Activated CD4-positive, alpha-beta memory T cell treated with anti-CD3 and anti-CD28 coated beads for 36 hours (primary cell): ENCODE data around the gene POLR2J. TPM values are rescaled to one million over a fixed set of nuclear protein-coding genes. Genes with fewer than 3 reads are reported as not detected.
"Not testable (repeated sequence)": the region's sequence is repeated elsewhere in the genome, so short reads cannot be mapped to it uniquely, and the experiment has no call there.

ENCODE experiments used
- CTCF ChIA-PET: fragments of 350-600 bp; sonication (Branson Sonifier 250); formaldehyde crosslinking; loops from one replicate; lab custom pipeline; 2021; ENCODE audit warnings: antibody characterized with exemption, inconsistent platforms; lab: Charles Lee
- POLR2A ChIA-PET: fragments of 350-600 bp; sonication (Branson Sonifier 250); formaldehyde crosslinking; loops from one replicate; lab custom pipeline; 2021; ENCODE audit warnings: antibody characterized with exemption; lab: Charles Lee
- DNase-seq: peaks from one replicate; pipeline ENCODE4 v3.0.0-alpha.2; 2020
- H3K27ac Mint-ChIP-seq: one replicate; pipeline ENCODE4 v1.8.0; 2021; ENCODE audit warnings: mixed read lengths
- H3K27me3 Mint-ChIP-seq: one replicate; pipeline ENCODE4 v1.8.0; 2021; ENCODE audit warnings: mixed read lengths
- H3K36me3 Mint-ChIP-seq: one replicate; pipeline ENCODE4 v1.8.0; 2021; ENCODE audit warnings: mixed read lengths
- H3K4me1 Mint-ChIP-seq: one replicate; pipeline ENCODE4 v1.8.0; 2021; ENCODE audit warnings: low read depth, mixed read lengths
- H3K4me3 Mint-ChIP-seq: one replicate; pipeline ENCODE4 v1.8.0; 2021; ENCODE audit warnings: mild to moderate bottlenecking, mixed read lengths
- H3K9me3 Mint-ChIP-seq: one replicate; pipeline ENCODE4 v1.8.0; 2021; ENCODE audit warnings: mixed read lengths
- intact Hi-C: fragments of 100-400 bp; cut with micrococcal nuclease; formaldehyde crosslinking; loops from one replicate; pipeline ENCODE4 v1.15.1; 2023
- total RNA-seq, 2 experiments: library from RNA; stranded (reverse); gene quantifications; one replicate each; pipeline ENCODE4 v1.2.3, GENCODE V29; 2021

POLR2J gene
- total RNA-seq, 2 experiments from 2014 or later = 44.4 to 44.7 TPM

- POLR2A ChIA-PET, CTCF ChIA-PET, H3K4me1 Mint-ChIP-seq, DNase-seq, H3K27ac Mint-ChIP-seq, H3K4me3 Mint-ChIP-seq, H3K27me3 Mint-ChIP-seq, intact Hi-C loops, H3K9me3 Mint-ChIP-seq, H3K36me3 Mint-ChIP-seq: not testable (repeated sequence)
These were observed 31.9 kb upstream of the POLR2J start for GRCh38 chr7:102510575-102510974.

GRCh38 chr7:102507410-102508088, 28.8 kb upstream of the POLR2J start:
- intact Hi-C loops, POLR2A ChIA-PET, CTCF ChIA-PET: not testable (repeated sequence)

GRCh38 chr7:102505298-102506185, 26.8 kb upstream of the POLR2J start:
- H3K27me3 Mint-ChIP-seq, intact Hi-C loops, H3K9me3 Mint-ChIP-seq, DNase-seq, H3K4me1 Mint-ChIP-seq, POLR2A ChIA-PET, H3K36me3 Mint-ChIP-seq, H3K4me3 Mint-ChIP-seq, CTCF ChIA-PET, H3K27ac Mint-ChIP-seq: not testable (repeated sequence)

More at GRCh38 chr7:102507410-102508088, 28.8 kb upstream of the POLR2J start:
- H3K4me3 Mint-ChIP-seq, H3K36me3 Mint-ChIP-seq, H3K4me1 Mint-ChIP-seq, DNase-seq, H3K27me3 Mint-ChIP-seq, H3K27ac Mint-ChIP-seq, H3K9me3 Mint-ChIP-seq: not testable (repeated sequence)

GRCh38 chr7:102503141-102503540, 24.4 kb upstream of the POLR2J start:
- DNase-seq, H3K4me3 Mint-ChIP-seq, H3K9me3 Mint-ChIP-seq, H3K36me3 Mint-ChIP-seq, H3K27me3 Mint-ChIP-seq, H3K27ac Mint-ChIP-seq, H3K4me1 Mint-ChIP-seq, POLR2A ChIA-PET, CTCF ChIA-PET, intact Hi-C loops: not testable (repeated sequence)

GRCh38 chr7:102498321-102498720, 19.6 kb upstream of the POLR2J start:
- H3K4me1 Mint-ChIP-seq, DNase-seq, H3K4me3 Mint-ChIP-seq, H3K36me3 Mint-ChIP-seq, POLR2A ChIA-PET, CTCF ChIA-PET, H3K27ac Mint-ChIP-seq, H3K27me3 Mint-ChIP-seq, intact Hi-C loops, H3K9me3 Mint-ChIP-seq: not testable (repeated sequence)

- CTCF ChIA-PET, H3K36me3 Mint-ChIP-seq, H3K9me3 Mint-ChIP-seq, H3K27me3 Mint-ChIP-seq, H3K4me1 Mint-ChIP-seq, H3K4me3 Mint-ChIP-seq, intact Hi-C loops, POLR2A ChIA-PET, H3K27ac Mint-ChIP-seq, DNase-seq: not testable (repeated sequence)
These were observed 18.6 kb upstream of the POLR2J start for GRCh38 chr7:102497308-102497707.

GRCh38 chr7:102496861-102497260, 18.1 kb upstream of the POLR2J start:
- CTCF ChIA-PET, H3K4me1 Mint-ChIP-seq, POLR2A ChIA-PET, H3K27ac Mint-ChIP-seq, H3K9me3 Mint-ChIP-seq, H3K27me3 Mint-ChIP-seq, DNase-seq, H3K36me3 Mint-ChIP-seq, intact Hi-C loops, H3K4me3 Mint-ChIP-seq: not testable (repeated sequence)

GRCh38 chr7:102494473-102495149, 15.9 kb upstream of the POLR2J start:
- POLR2A ChIA-PET, H3K4me1 Mint-ChIP-seq, DNase-seq, H3K27me3 Mint-ChIP-seq, H3K36me3 Mint-ChIP-seq, intact Hi-C loops, H3K9me3 Mint-ChIP-seq, H3K4me3 Mint-ChIP-seq, CTCF ChIA-PET, H3K27ac Mint-ChIP-seq: not testable (repeated sequence)

GRCh38 chr7:102494026-102494425, 15.3 kb upstream of the POLR2J start:
- H3K27me3 Mint-ChIP-seq, H3K4me3 Mint-ChIP-seq, intact Hi-C loops, POLR2A ChIA-PET, H3K4me1 Mint-ChIP-seq, H3K9me3 Mint-ChIP-seq, H3K36me3 Mint-ChIP-seq, H3K27ac Mint-ChIP-seq, CTCF ChIA-PET: not testable (repeated sequence)
- peak; percentile 20 for DNase-seq

GRCh38 chr7:102493220-102493935, 14.7 kb upstream of the POLR2J start:
- H3K27ac Mint-ChIP-seq, H3K4me1 Mint-ChIP-seq, H3K4me3 Mint-ChIP-seq, H3K9me3 Mint-ChIP-seq, CTCF ChIA-PET, H3K36me3 Mint-ChIP-seq, H3K27me3 Mint-ChIP-seq, intact Hi-C loops, POLR2A ChIA-PET: not testable (repeated sequence)
- DNase-seq = peak; percentile 28

- POLR2A ChIA-PET, CTCF ChIA-PET, H3K4me3 Mint-ChIP-seq, H3K36me3 Mint-ChIP-seq, H3K27ac Mint-ChIP-seq, H3K9me3 Mint-ChIP-seq, H3K27me3 Mint-ChIP-seq, H3K4me1 Mint-ChIP-seq, intact Hi-C loops: not testable (repeated sequence)
- peak; percentile 47 for DNase-seq
These were observed 11.9 kb upstream of the POLR2J start for GRCh38 chr7:102490529-102491075.

GRCh38 chr7:102484317-102484716, 5.6 kb upstream of the POLR2J start:
- H3K4me3 Mint-ChIP-seq, CTCF ChIA-PET, POLR2A ChIA-PET, H3K27ac Mint-ChIP-seq, intact Hi-C loops, H3K9me3 Mint-ChIP-seq, DNase-seq, H3K4me1 Mint-ChIP-seq, H3K36me3 Mint-ChIP-seq, H3K27me3 Mint-ChIP-seq: not testable (repeated sequence)
